HFFc6 (cell line): ENCODE results near the gene ARCN1. TPM values are rescaled to one million over a fixed set of nuclear protein-coding genes. Genes with fewer than 3 reads are reported as not detected.
"Not testable (repeated sequence)": the region's sequence is repeated elsewhere in the genome, so short reads cannot be mapped to it uniquely, and the experiment has no call there.

Experiments used
- DNase-seq: peaks from one replicate; pipeline ENCODE4 v3.0.0-alpha.2; 2018
- H3K27ac Mint-ChIP-seq: 2 replicates; pipeline ENCODE4 v1.8.0; 2020; ENCODE audit warnings: mild to moderate bottlenecking, mixed read lengths
- H3K27me3 Mint-ChIP-seq: 2 replicates; pipeline ENCODE4 v1.8.0; 2021; ENCODE audit warnings: mild to moderate bottlenecking, moderate library complexity, mixed read lengths; ENCODE audit not compliant: insufficient read depth
- H3K36me3 Mint-ChIP-seq: 2 replicates; pipeline ENCODE4 v1.8.0; 2021; ENCODE audit warnings: low read depth, mixed read lengths
- H3K4me1 Mint-ChIP-seq: 2 replicates; pipeline ENCODE4 v1.8.0; 2020; ENCODE audit warnings: low read depth, mixed read lengths
- H3K4me3 Mint-ChIP-seq: 2 replicates; pipeline ENCODE4 v1.8.0; 2020; ENCODE audit warnings: mild to moderate bottlenecking, moderate library complexity, mixed read lengths
- H3K9me3 Mint-ChIP-seq: 2 replicates; pipeline ENCODE4 v1.8.0; 2020; ENCODE audit warnings: mild to moderate bottlenecking, mixed read lengths
- total RNA-seq, 6 experiments: library from RNA; stranded (reverse); fragmentation: NEBNext Ultra II Directional; extraction: Animal tissue kit (Norgen Biotek cat#: 25700); gene quantifications; 2 replicates in 1 of 6; 3 replicates in 5 of 6; pipeline ENCODE4 v1.2.3, GENCODE V29; 2021
- TF ChIP-seq, protein P1 (sequence below): fragments of 200-600 bp; sonication (generic); IDR thresholded peaks from 2 replicates; pipeline ENCODE4 v1.5.0; 2021; ENCODE audit warnings: antibody characterized with exemption, mild to moderate bottlenecking

The ARCN1 gene
- total RNA-seq, 6 experiments from 2014 or later: 271 to 331 (median 319) TPM

DNA sequence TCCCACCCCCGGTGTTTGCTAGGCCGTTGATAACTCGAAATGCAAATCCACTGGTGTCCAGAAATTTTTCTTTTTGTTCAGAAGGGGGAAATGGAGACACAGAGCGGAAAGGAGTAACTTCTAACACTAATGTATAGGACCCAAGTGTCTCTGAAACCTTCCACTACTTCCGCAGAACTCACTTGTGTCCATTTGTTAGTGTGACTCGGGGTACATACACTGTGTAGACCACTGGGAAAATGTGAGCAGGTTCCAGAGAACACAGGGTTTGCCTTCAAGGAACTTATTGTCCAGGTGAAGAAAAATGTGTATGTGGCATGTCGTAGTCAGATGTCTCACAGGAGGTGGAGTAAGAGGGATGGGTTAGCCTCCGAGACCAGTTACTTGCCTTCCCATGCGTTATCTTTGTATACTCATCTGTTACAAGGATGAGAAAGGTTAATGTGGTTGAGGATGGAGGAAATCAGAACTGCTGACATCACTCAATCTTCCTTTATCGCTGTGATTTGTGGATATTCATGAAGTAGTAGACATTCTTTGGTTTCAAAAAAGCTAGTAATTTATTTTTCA, 857 bp downstream of the ARCN1 start:
- TF ChIP-seq, protein P1, sequence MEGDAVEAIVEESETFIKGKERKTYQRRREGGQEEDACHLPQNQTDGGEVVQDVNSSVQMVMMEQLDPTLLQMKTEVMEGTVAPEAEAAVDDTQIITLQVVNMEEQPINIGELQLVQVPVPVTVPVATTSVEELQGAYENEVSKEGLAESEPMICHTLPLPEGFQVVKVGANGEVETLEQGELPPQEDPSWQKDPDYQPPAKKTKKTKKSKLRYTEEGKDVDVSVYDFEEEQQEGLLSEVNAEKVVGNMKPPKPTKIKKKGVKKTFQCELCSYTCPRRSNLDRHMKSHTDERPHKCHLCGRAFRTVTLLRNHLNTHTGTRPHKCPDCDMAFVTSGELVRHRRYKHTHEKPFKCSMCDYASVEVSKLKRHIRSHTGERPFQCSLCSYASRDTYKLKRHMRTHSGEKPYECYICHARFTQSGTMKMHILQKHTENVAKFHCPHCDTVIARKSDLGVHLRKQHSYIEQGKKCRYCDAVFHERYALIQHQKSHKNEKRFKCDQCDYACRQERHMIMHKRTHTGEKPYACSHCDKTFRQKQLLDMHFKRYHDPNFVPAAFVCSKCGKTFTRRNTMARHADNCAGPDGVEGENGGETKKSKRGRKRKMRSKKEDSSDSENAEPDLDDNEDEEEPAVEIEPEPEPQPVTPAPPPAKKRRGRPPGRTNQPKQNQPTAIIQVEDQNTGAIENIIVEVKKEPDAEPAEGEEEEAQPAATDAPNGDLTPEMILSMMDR: no peak
- peaks cover 30% of the 10 kb centered on the region for H3K36me3 Mint-ChIP-seq
- peak; percentile 49 for DNase-seq
- H3K9me3 Mint-ChIP-seq: no peaks in the 10 kb centered on the region
- H3K4me1 Mint-ChIP-seq: peaks cover 45% of the 10 kb centered on the region
- H3K27me3 Mint-ChIP-seq: no peaks in the 10 kb centered on the region; the same call in 1 of the 2 replicates
- peak overlapping the region; percentile 94 for H3K4me3 Mint-ChIP-seq
- H3K27ac Mint-ChIP-seq: peak overlapping the region; percentile 97

DNA sequence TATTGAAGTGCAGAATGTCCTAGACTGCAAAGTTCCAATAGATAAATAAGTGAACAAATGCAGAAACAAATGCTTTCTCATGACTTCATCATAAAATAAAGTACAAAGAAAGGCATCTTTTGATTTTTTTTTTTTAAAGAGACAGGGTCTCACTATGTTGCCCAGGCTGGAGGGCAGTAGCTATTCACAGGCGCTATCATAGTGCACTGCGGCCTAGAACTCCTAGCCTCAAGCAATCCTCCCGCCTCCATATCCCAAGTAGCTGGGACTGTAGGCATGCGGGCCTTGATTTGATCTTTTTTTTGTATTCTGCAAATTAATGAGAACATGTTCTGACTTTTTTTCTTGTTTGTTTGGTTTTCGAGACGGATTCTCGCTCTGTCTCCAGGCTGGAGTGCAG, 2.4 kb downstream of the ARCN1 start:
- H3K27ac Mint-ChIP-seq: no peak overlapping the region
- no peaks in the 10 kb centered on the region; the same call in 1 of the 2 replicates for H3K27me3 Mint-ChIP-seq
- H3K36me3 Mint-ChIP-seq: peaks cover 30% of the 10 kb centered on the region
- H3K9me3 Mint-ChIP-seq: no peaks in the 10 kb centered on the region
- H3K4me3 Mint-ChIP-seq: peak overlapping the region; percentile 94
- peaks cover 59% of the 10 kb centered on the region for H3K4me1 Mint-ChIP-seq
- no peak for DNase-seq
- TF ChIP-seq, protein P1: no peak

DNA sequence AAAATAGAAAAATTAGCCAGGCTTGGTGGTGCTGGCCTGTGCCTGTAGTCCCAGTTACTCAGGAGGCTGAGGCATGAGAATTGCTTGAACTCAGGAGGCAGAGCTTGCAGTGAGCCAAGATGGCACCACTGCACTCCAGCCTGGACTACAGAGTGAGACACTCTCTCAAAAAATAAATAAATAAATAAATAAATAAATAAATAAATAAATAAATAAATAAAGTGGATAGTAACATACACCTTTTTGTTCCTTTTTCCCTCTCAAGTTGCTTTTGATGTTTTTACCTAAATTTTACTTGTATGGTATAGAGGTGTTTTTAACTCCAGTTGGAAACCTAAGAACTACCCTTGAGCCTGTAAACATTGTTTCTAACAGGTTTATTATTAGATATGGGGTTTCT, 5.8 kb downstream of the ARCN1 start:
- H3K4me3 Mint-ChIP-seq, H3K9me3 Mint-ChIP-seq, H3K27me3 Mint-ChIP-seq, H3K27ac Mint-ChIP-seq, DNase-seq: not testable (repeated sequence)
- Mint-ChIP-seq H3K4me1 (peaks cover 56% of the 10 kb centered on the region), H3K36me3 (peaks cover 33% of the 10 kb centered on the region)

DNA sequence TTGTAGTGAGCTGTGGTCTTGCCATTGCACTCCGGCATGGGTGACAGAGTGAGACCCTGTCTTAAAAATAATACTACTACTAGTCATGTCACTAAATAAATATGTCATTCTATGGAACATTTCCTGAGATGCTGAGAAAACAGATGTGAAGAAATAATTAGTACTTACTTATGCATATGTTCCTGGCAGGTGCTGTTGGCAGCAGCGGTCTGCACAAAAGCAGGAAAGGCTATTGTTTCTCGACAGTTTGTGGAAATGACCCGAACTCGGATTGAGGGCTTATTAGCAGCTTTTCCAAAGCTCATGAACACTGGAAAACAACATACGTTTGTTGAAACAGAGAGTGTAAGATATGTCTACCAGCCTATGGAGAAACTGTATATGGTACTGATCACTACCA, 8.8 kb downstream of the ARCN1 start:
- no peak overlapping the region for H3K27ac Mint-ChIP-seq
- DNase-seq: no peak
- H3K27me3 Mint-ChIP-seq: no peaks in the 10 kb centered on the region
- H3K4me1 Mint-ChIP-seq: peaks cover 35% of the 10 kb centered on the region
- H3K9me3 Mint-ChIP-seq: no peaks in the 10 kb centered on the region
- H3K4me3 Mint-ChIP-seq: no peak overlapping the region
- H3K36me3 Mint-ChIP-seq: peaks cover 27% of the 10 kb centered on the region
- TF ChIP-seq, protein P1: no peak

DNA sequence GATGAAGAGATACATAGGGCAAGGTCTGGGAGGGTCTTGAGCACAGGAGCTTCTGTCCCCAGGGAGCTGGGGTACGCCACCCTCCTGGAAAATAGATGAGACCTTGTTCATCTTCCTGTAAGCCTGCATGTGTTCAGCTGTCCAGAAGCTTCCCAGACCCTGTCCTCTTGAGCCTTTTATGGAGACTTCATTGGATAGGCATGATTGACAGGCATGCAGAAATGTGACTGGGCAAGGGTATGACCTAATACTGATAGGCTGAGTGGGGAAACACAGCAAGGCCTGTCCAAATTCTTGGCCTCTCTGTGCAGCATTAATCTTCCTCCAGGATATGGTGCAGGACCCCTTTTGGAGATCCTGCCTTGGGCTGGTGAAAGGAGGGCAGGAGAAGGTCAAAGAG, 15.7 kb downstream of the ARCN1 start:
- Mint-ChIP-seq H3K9me3 (no peaks in the 10 kb centered on the region), H3K36me3 (peaks cover 45% of the 10 kb centered on the region), H3K4me3 (no peak overlapping the region), H3K27me3 (no peaks in the 10 kb centered on the region), H3K27ac (no peak overlapping the region), H3K4me1 (no peaks in the 10 kb centered on the region)
- no peak for DNase-seq
- TF ChIP-seq, protein P1: no peak

DNA sequence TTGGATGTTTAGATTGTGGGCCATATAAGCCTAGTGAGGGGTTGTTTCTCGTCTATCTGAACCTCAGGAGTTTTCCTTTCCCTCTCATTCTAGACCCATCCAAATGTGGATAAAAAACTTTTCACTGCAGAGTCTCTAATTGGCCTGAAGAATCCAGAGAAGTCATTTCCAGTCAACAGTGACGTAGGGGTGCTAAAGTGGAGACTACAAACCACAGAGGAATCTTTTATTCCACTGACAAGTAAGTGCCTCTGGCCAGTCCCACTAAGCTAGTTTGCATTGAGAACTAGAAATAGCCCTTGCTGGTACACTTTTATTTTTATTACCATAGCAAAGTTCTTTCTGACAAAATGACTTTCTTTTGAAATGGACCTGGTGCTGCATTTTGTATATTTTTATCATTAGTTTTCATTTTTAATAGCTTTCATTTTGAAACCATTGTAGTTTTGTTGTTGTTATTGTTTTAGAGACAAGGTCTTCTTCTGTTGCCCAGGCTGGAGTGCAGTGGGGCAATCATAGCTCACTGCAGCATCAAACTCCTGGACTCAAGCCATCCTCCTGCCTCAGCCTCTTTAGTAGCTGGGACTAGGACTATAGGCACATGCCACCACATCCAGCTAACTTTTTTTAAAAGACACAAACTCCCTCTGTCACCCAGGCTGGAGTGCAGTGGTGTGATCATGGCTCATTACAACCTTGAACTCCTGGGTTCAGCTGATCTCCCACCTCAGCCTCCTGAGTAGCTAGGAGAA, 20.6 kb downstream of the ARCN1 start:
- DNase-seq: no peak
- TF ChIP-seq, protein P1: no peak
- Mint-ChIP-seq H3K36me3 (peaks cover 45% of the 10 kb centered on the region), H3K4me3 (no peak overlapping the region), H3K27ac (peak overlapping the region; percentile 21; the same call in 1 of the 2 replicates), H3K9me3 (no peaks in the 10 kb centered on the region), H3K27me3 (no peaks in the 10 kb centered on the region), H3K4me1 (0 out of 2 replicates have a peak, but pooled peaks cover 9% of the 10 kb centered on the region)
